Cardiac fibroblast (primary cell): Measurements from ENCODE around the gene NPHP1.
"Not testable (repeated sequence)": the region's sequence is repeated elsewhere in the genome, so short reads cannot be mapped to it uniquely, and the experiment has no call there.

ENCODE experiments used
- DNase-seq, 2 donors: peaks; one replicate each; pipeline versions ENCODE4 v3.0.0 to v3.0.0-alpha.2; 2010; ENCODE audit warnings: low read depth in 2 of 2
- H3K4me3 ChIP-seq, 2 donors: replicated peaks in 1 of 2; 1 replicate in 1 of 2; 2 replicates in 1 of 2; pipeline ENCODE4 v1.5.1; 2011; ENCODE audit warnings: low read depth in 2 of 2, low read length in 2 of 2, mild to moderate bottlenecking in 2 of 2, moderate library complexity in 1 of 2
- TF ChIP-seq, protein P1 (sequence below): IDR thresholded peaks from one replicate; pipeline ENCODE4 v1.5.1; 2011; ENCODE audit warnings: low read depth, mild to moderate bottlenecking, low read length, inconsistent platforms

Gene NPHP1

DNA sequence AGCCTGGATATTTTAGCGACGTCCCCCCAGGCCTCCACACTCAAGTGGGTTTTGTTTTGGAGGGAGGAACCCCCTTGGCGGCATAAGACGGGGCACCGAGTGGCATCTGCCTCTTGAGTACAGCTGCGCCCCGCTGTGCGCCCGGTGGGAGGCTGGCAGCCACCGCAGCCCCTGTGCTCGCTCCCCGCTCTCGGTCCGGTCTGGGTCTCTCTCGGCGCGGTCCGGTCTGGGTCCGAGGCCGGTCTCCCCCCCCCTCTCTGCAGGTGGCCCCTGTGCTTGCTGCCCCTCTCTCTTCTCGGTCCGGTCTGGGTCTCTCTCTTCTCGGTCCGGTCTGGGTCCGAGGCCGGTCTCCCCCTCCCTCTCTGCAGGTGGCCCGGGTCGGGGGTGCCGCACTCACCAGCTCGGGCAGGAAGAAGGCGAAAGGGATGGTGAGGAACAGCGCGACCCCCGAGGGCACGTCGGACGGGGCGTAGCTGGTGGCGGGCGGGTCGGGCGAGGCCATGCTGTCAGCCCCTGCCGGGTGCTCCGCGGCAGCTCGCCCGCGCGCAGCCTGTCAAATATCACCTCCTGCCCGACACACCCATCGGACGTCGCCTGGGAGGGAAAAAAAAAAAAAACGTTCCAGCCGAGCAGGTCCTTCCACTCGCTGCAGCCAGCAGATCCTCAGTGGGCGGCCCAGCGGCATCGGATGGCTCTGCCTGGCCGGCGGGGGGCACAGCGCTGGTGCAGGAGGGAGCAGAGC, 89.4 kb downstream of the NPHP1 start, which contains the start of gene MALL:
TSS of gene MALL (minus strand) at position 532 of the 742 bp plus-strand sequence. CDS start at position 502, 30 bp downstream.
- TF ChIP-seq, protein P1, sequence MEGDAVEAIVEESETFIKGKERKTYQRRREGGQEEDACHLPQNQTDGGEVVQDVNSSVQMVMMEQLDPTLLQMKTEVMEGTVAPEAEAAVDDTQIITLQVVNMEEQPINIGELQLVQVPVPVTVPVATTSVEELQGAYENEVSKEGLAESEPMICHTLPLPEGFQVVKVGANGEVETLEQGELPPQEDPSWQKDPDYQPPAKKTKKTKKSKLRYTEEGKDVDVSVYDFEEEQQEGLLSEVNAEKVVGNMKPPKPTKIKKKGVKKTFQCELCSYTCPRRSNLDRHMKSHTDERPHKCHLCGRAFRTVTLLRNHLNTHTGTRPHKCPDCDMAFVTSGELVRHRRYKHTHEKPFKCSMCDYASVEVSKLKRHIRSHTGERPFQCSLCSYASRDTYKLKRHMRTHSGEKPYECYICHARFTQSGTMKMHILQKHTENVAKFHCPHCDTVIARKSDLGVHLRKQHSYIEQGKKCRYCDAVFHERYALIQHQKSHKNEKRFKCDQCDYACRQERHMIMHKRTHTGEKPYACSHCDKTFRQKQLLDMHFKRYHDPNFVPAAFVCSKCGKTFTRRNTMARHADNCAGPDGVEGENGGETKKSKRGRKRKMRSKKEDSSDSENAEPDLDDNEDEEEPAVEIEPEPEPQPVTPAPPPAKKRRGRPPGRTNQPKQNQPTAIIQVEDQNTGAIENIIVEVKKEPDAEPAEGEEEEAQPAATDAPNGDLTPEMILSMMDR, result no peak
- DNase-seq, result peak in 1 of 2 donors; percentile 45
- peak within 1 kb of the TSS; percentile 30 to 61 for H3K4me3 ChIP-seq

DNA sequence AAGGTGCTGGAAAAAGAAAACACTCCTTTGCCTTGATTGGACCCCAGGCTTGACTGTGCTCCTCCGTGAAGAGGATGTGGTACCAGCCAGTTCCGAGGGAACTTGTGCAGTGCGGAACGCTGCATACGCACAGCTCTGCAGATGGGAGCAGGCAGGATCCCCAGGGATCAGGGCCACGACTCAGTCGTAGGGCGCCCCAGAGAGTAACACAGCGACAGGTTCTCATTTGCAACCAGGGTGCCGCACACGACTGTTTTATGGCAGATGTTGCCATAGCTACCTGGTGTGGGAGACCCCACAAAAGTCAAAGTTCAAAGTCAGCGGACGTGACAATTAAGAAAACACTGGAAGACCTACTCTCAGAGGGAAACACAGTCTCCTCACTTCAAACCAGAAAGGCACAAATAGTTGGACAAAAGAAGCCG, 90.0 kb downstream of the NPHP1 start:
- TF ChIP-seq, protein P1, result no peak
- peak overlapping the region in 1 of 2 donors; percentile 61 for H3K4me3 ChIP-seq
- no peak for DNase-seq

DNA sequence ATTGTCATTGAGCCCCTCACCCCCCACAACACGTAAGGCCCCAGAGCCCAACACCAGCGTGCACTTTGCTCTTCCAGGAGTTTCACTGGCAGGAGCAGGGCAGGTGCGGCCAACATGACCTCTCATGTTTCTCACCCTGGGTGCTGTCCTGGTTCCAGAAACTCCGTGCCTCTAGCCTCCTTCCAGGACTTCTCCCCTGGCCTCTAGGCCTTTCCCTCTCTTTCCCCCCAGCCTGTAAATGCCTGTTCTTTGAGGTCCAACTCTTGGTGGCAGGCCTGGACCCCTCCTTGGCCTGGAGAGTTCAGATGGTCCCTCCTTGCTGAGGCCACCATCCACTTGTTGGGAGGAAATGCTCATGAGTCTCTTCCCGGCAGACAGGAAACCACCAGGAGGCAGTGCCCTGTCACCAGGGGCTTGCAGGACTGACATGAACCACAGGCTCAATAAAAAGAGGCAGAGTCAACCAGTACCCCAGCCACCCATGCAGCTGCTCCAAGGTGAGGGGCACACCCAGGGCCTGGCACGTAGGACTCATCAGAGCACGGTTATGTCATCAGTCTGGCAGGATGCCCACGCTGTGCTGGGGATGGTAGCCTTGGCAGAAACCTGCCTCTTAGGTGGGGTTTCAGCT, 90.7 kb downstream of the NPHP1 start:
- H3K4me3 ChIP-seq, result no peak overlapping the region
- TF ChIP-seq, protein P1, result peak; percentile 18
- DNase-seq, result no peak

DNA sequence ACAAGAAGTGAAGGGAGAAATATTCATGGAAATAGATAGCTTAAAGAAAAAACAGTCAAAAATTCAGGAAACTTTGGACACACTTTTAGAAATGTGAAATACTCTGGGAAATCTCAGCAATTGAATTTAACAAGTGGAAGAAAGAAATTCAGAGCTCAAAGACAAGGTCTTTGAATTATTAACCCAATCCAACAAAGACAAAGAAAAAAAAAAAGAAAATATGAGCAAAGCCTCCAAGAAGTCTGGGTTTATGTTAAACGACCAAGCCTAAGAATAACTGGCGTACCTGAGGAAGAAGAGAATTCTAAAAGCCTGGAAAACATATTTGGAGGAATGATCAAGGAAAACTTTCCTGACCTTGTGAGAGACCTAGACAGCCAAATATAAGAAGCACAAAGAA, 96.5 kb downstream of the NPHP1 start:
- not testable (repeated sequence) for H3K4me3 ChIP-seq, DNase-seq

DNA sequence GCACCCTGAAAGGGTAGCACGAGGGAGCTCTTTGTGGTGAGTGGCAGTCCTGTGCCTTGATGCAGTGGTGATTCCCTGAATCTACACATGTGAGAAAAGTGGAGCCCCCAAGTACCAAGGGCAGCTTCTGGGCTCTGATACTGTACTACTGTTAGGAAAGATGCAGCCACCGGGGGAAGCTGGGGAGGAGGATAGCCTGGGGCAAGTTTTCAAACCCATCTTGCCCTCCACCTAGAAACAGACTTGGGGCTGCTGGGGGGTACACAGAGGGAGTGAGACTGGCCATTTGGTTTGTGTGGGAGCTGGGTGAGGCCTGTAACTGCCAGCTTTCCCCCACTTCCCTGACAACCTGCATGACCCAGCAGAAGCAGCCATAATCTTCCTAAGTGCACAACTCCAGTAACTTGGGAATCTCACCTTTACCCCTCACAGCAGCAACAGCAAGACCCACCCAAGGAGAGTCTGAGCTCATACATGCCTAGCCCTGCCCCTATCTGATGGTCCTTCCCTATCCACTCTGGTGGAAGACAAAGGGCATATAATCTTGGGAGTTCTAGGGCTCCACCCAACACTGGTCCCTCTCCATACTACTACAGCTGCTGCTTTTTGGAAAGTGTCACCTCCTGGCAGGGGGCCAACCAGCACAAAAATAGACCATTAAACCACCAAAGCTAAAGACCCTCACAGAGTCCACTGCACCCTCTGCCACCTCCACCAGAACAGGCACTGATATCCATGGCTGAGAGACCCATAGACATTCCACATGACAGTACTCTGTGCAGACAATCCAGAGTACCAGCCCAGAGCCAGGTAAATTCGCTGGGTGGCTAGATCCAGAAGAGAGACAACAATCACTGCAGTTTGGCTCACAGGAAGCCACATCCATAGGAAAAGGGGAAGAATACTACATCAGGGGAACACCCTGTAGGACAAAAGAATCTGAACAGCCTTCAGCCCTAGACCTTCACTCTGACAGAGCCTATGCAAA, 97.4 kb downstream of the NPHP1 start:
- no peak for DNase-seq
- TF ChIP-seq, protein P1, result no peak
- H3K4me3 ChIP-seq, result no peak overlapping the region

DNA sequence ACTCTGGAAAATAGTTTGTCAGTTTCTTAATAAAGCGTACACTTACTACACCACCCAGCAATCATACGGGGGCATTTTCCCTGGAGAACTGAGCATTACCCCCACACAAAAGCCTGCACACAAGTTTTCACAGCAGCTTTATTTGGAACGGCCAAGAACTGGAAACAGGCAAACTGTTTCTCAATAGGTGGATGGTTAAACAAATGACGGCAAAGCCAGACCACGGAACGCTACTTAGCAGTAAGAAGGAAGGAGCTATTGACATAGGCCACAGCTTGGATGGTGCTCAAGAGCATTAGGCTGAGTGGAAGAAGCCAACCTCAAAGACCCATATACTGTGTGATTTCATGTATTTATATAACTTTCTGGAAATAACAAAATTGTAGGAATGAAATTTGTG, 98.2 kb downstream of the NPHP1 start:
- no peak overlapping the region for H3K4me3 ChIP-seq
- TF ChIP-seq, protein P1, result no peak
- peak; percentile 23 to 78 for DNase-seq
